HL-60 (cell line): ENCODE measurements around the gene IKZF3.

ENCODE experiments used
- DNase-seq, 2 experiments: peaks; one replicate each; pipeline ENCODE4 v3.0.0-alpha.2; 2010 to 2020; ENCODE audit warnings: low read depth in 1 of 2, low spot score in 1 of 2
- H3K27ac ChIP-seq: fragments of 250-450 bp; sonication (Bioruptor Pico); replicated peaks from 2 replicates; pipeline ENCODE4 v1.5.1; 2020; ENCODE audit warnings: mild to moderate bottlenecking, moderate library complexity
- H3K27me3 ChIP-seq: fragments of 250-450 bp; sonication (Bioruptor Pico); 2 replicates; pipeline ENCODE4 v1.5.1; 2021; ENCODE audit warnings: mild to moderate bottlenecking, moderate library complexity; ENCODE audit not compliant: insufficient read depth, poor library complexity, severe bottlenecking
- H3K4me3 ChIP-seq: replicated peaks from 2 replicates; pipeline ENCODE4 v1.5.1; 2011; ENCODE audit warnings: mild to moderate bottlenecking, control low read depth, low read length; ENCODE audit not compliant: insufficient read depth
- GABPA ChIP-seq: IDR thresholded peaks from 2 replicates; pipeline ENCODE4 v1.6.1; 2012; ENCODE audit warnings: low read depth
- POLR2AphosphoS5 ChIP-seq: IDR thresholded peaks from 2 replicates; pipeline ENCODE4 v1.6.1; 2012; ENCODE audit warnings: low read depth
- SPI1 ChIP-seq: IDR thresholded peaks from 2 replicates; pipeline ENCODE4 v1.6.1; 2012; ENCODE audit warnings: low read depth, mild to moderate bottlenecking, borderline replicate concordance
- TF ChIP-seq, protein P1 (sequence below): IDR thresholded peaks from 2 replicates; pipeline ENCODE4 v1.6.1; 2012; ENCODE audit warnings: low read depth; ENCODE audit not compliant: insufficient replicate concordance
- TF ChIP-seq, protein P2 (sequence below): IDR thresholded peaks from one replicate; pipeline ENCODE4 v1.5.1; 2011; ENCODE audit warnings: low read length, control low read depth, inconsistent platforms; ENCODE audit not compliant: insufficient read depth

Gene IKZF3

DNA sequence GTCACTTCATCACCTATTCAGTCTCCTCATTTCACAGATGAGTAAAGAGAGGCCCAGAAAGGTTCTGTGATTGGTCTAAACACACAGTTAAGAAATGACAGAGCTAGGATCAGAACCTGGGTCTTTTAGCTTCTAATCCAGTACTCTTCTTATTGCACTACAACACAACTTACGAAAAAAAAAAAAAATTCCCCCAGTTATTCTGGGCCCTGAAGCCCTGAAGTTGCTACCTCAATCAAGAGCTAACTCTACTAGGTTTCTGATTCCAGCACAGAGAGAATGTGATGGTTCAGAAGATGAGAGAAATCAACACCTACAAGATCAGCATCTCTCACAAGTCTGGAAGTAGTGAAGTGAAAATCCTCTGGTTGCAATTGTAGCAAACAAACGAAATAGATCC, 89.1 kb downstream of the IKZF3 start:
- H3K4me3 ChIP-seq, result no peak overlapping the region
- H3K27me3 ChIP-seq, result no peaks in the 10 kb centered on the region
- no peak overlapping the region for H3K27ac ChIP-seq
- no peak for DNase-seq
- TF ChIP-seq SPI1, result no peak
- no peak for TF ChIP-seq GABPA
- TF ChIP-seq, protein P1, sequence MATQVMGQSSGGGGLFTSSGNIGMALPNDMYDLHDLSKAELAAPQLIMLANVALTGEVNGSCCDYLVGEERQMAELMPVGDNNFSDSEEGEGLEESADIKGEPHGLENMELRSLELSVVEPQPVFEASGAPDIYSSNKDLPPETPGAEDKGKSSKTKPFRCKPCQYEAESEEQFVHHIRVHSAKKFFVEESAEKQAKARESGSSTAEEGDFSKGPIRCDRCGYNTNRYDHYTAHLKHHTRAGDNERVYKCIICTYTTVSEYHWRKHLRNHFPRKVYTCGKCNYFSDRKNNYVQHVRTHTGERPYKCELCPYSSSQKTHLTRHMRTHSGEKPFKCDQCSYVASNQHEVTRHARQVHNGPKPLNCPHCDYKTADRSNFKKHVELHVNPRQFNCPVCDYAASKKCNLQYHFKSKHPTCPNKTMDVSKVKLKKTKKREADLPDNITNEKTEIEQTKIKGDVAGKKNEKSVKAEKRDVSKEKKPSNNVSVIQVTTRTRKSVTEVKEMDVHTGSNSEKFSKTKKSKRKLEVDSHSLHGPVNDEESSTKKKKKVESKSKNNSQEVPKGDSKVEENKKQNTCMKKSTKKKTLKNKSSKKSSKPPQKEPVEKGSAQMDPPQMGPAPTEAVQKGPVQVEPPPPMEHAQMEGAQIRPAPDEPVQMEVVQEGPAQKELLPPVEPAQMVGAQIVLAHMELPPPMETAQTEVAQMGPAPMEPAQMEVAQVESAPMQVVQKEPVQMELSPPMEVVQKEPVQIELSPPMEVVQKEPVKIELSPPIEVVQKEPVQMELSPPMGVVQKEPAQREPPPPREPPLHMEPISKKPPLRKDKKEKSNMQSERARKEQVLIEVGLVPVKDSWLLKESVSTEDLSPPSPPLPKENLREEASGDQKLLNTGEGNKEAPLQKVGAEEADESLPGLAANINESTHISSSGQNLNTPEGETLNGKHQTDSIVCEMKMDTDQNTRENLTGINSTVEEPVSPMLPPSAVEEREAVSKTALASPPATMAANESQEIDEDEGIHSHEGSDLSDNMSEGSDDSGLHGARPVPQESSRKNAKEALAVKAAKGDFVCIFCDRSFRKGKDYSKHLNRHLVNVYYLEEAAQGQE, result no peak
- TF ChIP-seq, protein P2, sequence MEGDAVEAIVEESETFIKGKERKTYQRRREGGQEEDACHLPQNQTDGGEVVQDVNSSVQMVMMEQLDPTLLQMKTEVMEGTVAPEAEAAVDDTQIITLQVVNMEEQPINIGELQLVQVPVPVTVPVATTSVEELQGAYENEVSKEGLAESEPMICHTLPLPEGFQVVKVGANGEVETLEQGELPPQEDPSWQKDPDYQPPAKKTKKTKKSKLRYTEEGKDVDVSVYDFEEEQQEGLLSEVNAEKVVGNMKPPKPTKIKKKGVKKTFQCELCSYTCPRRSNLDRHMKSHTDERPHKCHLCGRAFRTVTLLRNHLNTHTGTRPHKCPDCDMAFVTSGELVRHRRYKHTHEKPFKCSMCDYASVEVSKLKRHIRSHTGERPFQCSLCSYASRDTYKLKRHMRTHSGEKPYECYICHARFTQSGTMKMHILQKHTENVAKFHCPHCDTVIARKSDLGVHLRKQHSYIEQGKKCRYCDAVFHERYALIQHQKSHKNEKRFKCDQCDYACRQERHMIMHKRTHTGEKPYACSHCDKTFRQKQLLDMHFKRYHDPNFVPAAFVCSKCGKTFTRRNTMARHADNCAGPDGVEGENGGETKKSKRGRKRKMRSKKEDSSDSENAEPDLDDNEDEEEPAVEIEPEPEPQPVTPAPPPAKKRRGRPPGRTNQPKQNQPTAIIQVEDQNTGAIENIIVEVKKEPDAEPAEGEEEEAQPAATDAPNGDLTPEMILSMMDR, result no peak
- no peak for TF ChIP-seq POLR2AphosphoS5

DNA sequence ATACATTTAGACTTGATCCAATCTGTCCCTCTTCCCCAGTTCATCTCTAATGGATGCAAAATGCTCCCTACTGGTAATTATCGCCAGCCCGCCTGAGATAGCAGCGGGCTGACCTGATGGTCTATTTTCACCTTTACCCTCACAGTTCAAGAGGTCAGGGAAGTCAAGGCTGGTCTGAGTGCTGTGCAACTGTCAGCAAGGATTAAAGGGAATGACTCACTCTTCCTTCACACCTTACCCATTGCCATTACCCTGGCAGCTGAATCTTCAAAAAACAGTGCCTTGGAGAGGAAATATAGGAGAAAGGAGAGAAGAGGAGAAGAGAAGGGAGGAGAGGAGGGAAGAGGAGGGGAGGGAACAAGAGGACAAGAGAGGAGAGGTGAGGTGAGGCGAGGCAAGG, 90.1 kb downstream of the IKZF3 start:
- Histone ChIP-seq H3K4me3 (no peak overlapping the region), H3K27ac (no peak overlapping the region), H3K27me3 (no peaks in the 10 kb centered on the region)
- TF ChIP-seq SPI1 (no peak), POLR2AphosphoS5 (no peak), GABPA (no peak)
- TF ChIP-seq, protein P2, result no peak
- TF ChIP-seq, protein P1, result no peak
- DNase-seq, result no peak

DNA sequence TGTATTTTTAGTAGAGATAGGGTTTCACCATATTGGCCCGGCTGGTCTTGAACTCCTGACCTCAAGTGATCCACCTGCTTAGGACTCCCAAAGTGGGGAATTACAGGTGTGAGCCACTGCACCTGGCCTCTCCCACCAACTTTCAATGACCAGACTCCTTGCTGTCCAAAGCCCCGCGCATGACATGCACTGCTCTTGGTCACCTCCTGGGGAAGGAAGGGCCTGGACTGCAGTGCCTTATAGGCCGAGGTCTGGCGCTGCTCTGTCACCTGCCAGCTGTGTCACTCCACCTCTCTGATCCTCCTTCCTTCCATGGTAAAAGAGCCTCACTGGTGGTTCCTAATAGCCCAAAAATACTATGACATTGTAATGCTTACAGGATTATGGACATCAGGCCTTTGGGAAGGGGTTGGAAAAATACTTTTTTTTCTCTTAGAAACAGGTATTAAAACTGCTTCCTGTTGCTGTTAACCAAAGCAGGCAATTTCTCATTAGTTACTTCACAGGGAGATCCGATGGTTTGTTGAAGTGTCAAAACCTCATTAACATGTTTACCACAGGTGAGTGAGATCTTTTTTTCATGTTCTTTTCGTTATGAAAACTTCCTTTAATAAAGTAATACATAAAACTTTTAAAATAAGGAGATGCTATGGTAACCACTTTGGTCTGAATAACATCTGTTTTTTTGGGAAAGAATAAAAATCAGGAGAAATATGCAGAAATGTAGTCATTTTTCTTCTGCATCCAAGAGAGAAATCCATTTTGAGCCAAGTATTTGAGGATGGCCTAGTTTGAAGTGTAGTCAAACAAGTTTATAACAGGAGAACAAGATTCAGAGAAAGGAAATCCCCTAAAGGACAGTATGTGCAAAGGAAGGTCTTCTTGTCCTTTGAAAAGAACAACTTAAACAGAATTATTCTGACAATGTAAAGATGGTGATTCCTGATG, 90.9 kb downstream of the IKZF3 start:
- no peak for DNase-seq
- TF ChIP-seq SPI1 (no peak), GABPA (no peak), POLR2AphosphoS5 (no peak)
- TF ChIP-seq, protein P2, result no peak
- TF ChIP-seq, protein P1, result no peak
- H3K27ac ChIP-seq, result no peak overlapping the region
- no peaks in the 10 kb centered on the region for H3K27me3 ChIP-seq
- no peak overlapping the region for H3K4me3 ChIP-seq
